Adipose tissue (tissue), 3 donors: ENCODE measurements around the gene GAS5. TPM values are rescaled to one million over a fixed set of nuclear protein-coding genes. Genes with fewer than 3 reads are reported as not detected.
"Not testable (repeated sequence)": the region's sequence is repeated elsewhere in the genome, so short reads cannot be mapped to it uniquely, and the experiment has no call there.

Experiments used
- H3K27ac ChIP-seq: one replicate; pipeline ENCODE4 v1.5.1; 2013; ENCODE audit warnings: low read depth, low read length
- WGBS, 3 donors: extraction: QIAGEN DNeasy Blood & Tissue Kit; methylation state at CpG; one replicate each; pipeline ENCODE4 v1.1.7; 2013; 5-methylcytosine and 5-hydroxymethylcytosine counted together
- polyA plus RNA-seq, 3 donors: library from polyadenylated mRNA; stranded (reverse); fragments of 200-250 nt; gene quantifications; one replicate each; pipeline ENCODE4 v1.2.3, GENCODE V29; 2013
- donor health status: healthy with polysubstance abuse.
- donor health status: Bipolar disorder and iron deficiency.
- donor health status: healthy.

GAS5 gene
- 1,000 to 10,000 TPM in 1 of 3 donors, 100 to 1,000 TPM in 2; 444 to 1,465 (median 468) TPM for polyA plus RNA-seq

DNA sequence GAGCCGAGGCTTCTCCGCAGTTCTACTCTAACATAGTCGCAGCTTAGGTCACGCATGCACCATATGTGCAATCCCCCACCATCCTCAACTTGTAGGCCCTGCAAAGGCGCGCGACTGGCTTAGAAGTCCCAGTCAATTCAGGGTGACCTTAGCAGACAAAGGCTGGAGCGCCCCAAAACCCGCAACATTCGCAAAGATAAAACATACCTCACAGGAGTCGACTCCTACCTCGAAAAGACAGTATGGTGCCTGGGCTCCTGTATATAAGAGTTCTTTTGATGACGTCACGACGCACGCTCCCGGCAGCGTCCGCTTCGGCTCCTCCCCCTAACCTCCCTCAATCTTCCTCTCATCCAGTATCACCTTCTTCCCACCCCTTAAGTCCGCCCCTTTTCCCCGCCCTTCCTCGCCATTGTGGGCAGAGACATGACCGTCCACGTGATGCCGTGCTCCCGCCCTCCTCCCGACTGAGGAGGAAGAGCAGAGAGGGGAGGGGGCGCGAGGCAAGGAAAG is at the start of gene GAS5:
Gene GAS5, minus strand, starts transcription at position 237 of the 513 bp plus-strand sequence.
- peak within 1 kb of the TSS; percentile 92 for H3K27ac ChIP-seq
- WGBS, 3 donors: 0% methylated on average over 28 to 29 of the region's 30 CpGs

DNA sequence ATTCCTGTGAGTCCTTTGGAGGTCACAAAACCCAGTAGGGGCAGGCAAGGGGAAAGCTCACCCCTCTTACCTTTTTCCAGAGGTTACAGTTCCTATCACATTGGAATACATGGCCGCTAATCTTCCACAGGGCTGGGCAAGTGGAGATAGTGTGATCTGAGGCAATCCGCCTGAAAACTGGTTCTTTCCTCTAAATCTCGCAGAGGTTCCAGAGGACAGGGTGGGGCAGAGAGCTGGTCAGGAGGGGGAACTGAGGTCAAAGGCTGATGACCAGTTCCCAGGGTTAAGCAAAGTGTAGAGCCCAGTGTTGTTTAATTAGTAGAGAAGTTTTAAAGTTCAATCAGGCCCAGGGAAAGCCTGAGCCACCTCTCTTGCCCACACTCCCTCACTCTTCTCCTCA is 49.4 kb upstream of the GAS5 start, which contains the start of gene SERPINC1:
Gene SERPINC1, minus strand, starts transcription at position 179 of the 400 bp plus-strand sequence. Its CDS starts 68 bp downstream, at position 111.
- WGBS, 3 donors: 93 to 97% (median 97%) methylated on average over 3 of the region's 3 CpGs

DNA sequence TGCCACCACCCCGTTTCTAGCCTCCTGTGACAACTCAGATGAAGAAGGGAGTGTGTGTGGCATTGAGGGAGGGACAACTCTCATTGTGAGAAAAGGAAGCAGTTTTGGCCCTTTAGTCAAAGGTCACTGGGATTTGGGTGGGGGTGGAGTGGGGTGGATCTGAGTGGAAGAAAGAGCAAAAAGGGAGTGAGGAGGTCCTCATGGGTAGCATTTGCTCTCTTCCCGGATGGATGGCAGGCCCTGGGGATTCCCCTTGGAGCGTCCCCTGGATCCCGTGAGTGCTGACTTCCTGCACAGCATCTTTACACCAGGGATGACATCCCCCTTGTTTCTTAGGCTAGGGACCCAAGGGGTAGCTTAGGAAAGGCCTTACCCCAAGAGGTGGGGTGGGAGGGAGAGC is 48.9 kb upstream of the GAS5 start:
- WGBS, 3 donors: 82 to 84% (median 84%) methylated on average over 4 of the region's 4 CpGs
- H3K27ac ChIP-seq: no peak overlapping the region

More for the DNA sequence above, 49.4 kb upstream of the GAS5 start, which contains the start of gene SERPINC1:
- H3K27ac ChIP-seq: no peak within 1 kb of the TSS

DNA sequence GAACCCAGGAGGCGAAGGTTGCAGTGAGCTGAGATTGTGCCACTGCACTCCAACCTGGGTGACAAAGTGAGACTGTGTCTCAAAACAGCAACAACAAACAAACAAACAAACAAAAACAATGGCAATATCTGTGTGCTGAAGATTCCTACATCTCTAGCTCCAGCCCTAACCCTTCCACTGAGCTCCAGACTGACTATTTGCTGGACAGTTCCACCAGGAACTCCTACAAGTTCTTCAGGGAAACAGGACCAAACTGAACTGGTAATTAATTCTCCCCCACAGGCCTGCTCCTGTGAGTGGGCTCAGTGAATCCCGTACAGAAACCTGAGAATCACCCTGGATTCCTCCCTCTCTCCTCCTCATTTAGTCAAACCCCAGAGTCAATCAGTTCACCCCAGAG is 47.8 kb upstream of the GAS5 start:
- WGBS, 3 donors: 78 to 93% (median 84%) methylated on average over 2 of the region's 2 CpGs
- no peak overlapping the region for H3K27ac ChIP-seq

GRCh38 chr1:173914366-173914871 is 46.6 kb upstream of the GAS5 start:
- no peak overlapping the region for H3K27ac ChIP-seq
- WGBS, 3 donors: 85 to 90% (median 87%) methylated on average over 13 of the region's 13 CpGs

DNA sequence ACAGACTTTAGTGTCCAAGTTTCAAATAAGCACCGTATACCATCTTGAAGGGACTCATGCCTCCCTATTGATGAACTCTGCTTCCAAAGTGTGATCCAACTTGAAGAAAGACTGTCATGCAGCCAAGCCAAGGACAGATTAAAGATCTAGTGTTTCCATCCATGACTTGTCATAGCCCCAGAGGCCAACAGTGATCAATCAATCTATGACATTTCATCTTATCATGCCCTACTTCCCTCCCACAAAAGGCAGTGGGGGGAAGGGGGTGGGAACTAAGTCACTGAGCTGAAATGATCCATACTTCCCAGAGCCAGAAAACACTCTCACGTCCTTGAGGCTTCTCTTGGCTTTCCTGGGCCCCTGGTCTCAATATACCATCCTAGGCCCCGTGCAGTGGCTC is 45.3 kb upstream of the GAS5 start:
- WGBS, 3 donors: 87 to 92% (median 89%) methylated on average over 3 of the region's 3 CpGs

DNA sequence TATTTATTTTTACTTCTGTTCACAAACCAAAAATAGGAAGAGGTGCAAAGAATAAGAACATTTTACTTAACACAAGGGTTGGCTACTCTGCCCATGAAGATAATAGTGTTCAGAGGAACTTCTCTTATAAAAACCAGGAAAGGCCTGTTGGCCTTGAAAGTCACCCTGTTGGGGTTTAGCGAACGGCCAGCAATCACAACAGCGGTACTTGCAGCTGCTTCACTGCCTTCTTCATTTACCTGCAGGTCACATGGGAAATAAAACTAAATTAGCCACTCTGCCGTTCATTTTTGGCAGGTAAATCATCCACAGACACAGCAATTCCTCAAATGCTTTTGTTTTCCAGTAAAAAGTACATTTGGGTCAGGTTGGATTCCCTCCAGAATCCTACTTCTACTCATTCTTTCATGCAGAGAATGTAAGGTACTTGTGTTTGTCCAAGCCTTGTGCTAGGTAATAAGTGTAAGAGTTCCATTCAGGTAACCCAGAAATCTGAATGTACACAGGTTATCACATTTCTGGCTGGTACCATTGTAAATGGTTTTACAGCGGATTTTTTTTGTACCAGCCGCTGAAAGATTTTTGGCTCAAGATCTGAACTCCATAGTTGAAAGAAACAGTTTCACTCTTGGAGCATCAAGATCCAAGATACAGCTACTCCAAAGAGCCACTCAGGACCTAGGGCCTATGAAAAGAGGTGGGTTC is 36.2 kb upstream of the GAS5 start:
- no peak overlapping the region for H3K27ac ChIP-seq
- 36 to 85% (median 82%) methylated on average over 6 of the region's 6 CpGs for WGBS, 3 donors

More for the DNA sequence above, 45.3 kb upstream of the GAS5 start:
- H3K27ac ChIP-seq: no peak overlapping the region

DNA sequence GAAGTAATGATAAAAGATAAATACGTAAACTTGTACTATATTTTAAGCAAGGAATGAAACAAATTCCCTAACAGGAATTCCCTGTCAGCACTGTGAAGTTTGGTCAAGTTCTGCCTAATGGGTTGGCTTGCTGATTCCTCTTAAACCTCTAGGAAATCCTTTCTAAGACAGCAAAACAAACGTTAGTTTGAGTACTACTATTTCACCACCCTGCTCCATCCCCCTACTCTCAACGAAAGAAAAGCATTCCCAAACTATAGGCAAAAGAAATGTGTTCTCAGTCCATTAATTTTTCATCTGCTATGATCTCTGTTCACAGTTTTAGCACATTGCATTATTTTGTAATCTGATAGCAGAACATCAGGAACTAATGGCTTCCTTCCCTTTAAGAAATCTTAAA is 33.2 kb upstream of the GAS5 start:
- WGBS, 3 donors: 50 to 67% (median 50%) methylated on average over 3 of the region's 3 CpGs
- no peak overlapping the region for H3K27ac ChIP-seq

- H3K27ac ChIP-seq: no peak overlapping the region
- 43 to 90% (median 80%) methylated on average over 2 of the region's 2 CpGs for WGBS, 3 donors
Measured at GRCh38 chr1:173900427-173900826, 32.6 kb upstream of the GAS5 start.

DNA sequence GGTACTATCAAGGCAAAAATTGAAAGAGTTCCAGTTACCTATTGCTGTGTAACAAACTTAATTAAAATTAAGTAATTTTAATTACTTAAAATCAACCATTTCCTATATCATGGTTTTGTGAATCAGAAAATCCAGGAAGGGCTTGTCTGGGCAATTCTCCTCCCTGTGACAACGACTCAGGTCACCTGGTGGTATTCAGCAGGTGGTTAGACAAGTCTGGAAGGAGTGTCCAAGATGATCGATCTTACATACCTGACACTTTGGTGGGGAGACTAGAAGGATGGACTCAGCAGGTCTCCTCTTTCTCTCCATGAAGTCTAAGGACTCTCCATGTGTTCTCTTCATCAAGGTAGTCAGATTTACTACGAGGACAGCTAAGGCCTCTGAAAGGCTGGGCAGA is 26.4 kb upstream of the GAS5 start:
- H3K27ac ChIP-seq: no peak overlapping the region
- WGBS, 3 donors: 72 to 94% (median 75%) methylated on average over 3 of the region's 3 CpGs

DNA sequence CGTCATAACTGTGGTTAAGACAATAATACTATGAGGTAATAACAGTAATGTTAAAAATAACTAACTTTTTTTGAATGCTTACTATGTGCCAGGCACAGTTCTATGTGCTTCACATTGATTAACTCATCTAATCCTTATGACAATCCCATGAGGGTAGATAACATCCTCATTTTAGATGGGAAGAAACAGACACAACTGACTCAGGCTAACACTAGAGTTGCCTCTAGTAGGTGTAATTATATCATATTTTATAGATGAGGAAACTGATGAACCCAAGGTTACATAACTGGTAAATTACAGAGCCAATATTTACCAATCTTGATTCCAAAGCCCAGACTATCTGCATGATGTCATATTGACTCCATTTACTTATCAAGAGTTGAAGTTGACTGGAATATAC is 25.8 kb upstream of the GAS5 start:
- 96 to 100% (median 96%) methylated on average over 1 of the region's 1 CpG for WGBS, 3 donors
- H3K27ac ChIP-seq: no peak overlapping the region

- WGBS, 3 donors: 97 to 99% (median 98%) methylated on average over 2 of the region's 2 CpGs
Measured at GRCh38 chr1:173889885-173890284, 22.1 kb upstream of the GAS5 start.

GRCh38 chr1:173888749-173889148 is 21.0 kb upstream of the GAS5 start:
- no peak overlapping the region for H3K27ac ChIP-seq

More at GRCh38 chr1:173889885-173890284, 22.1 kb upstream of the GAS5 start:
- no peak overlapping the region for H3K27ac ChIP-seq

DNA sequence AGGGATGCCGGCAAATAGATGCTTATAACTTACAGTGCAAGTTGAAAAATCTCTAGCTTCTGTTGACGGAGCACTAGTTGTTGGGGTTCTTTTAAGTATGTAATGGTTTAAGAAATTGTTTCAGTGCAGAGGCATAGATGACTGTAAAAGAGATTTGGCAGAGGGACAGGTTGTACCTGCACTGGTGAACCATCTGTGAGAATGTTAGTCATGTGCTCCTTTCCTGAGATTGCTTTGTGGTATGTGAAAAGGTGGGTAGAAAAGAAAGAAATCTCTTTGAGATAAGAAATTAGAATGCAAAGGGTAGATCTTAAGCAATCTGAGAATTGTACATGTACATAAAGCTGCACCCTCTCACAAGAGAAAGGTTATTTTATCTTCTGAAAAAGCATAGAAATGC is 19.8 kb upstream of the GAS5 start:
- no peak overlapping the region for H3K27ac ChIP-seq
- WGBS, 3 donors: 92 to 97% (median 95%) methylated on average over 2 of the region's 2 CpGs

- H3K27ac ChIP-seq: no peak overlapping the region
- 65 to 90% (median 77%) methylated on average over 4 of the region's 4 CpGs for WGBS, 3 donors
Measured at GRCh38 chr1:173886746-173887611, 19.2 kb upstream of the GAS5 start.

GRCh38 chr1:173884701-173885100 is 16.9 kb upstream of the GAS5 start:
- H3K27ac ChIP-seq: no peak overlapping the region
- 89 to 93% (median 89%) methylated on average over 5 of the region's 5 CpGs for WGBS, 3 donors

GRCh38 chr1:173881117-173881516 is 13.3 kb upstream of the GAS5 start:
- H3K27ac ChIP-seq: not testable (repeated sequence)

GRCh38 chr1:173878251-173878650 is 10.5 kb upstream of the GAS5 start:
- H3K27ac ChIP-seq: no peak overlapping the region

More at GRCh38 chr1:173881117-173881516, 13.3 kb upstream of the GAS5 start:
- 72 to 89% (median 77%) methylated on average over 4 of the region's 4 CpGs for WGBS, 3 donors

- no peak overlapping the region for H3K27ac ChIP-seq
- WGBS, 3 donors: 84 to 94% (median 92%) methylated on average over 5 of the region's 5 CpGs
Measured at GRCh38 chr1:173876732-173877131, 8.9 kb upstream of the GAS5 start.
